Endothelial cell of umbilical vein (primary cell): ENCODE measurements around the gene CROCC. TPM values are rescaled to one million over a fixed set of nuclear protein-coding genes. Genes with fewer than 3 reads are reported as not detected.
A peak's percentile ranks its signal among the peaks of the same experiment; 100 is the strongest.
"Not testable (repeated sequence)": the region's sequence is repeated elsewhere in the genome, so short reads cannot be mapped to it uniquely, and the experiment has no call there.

Source experiments
- BruUV-seq: library from RNA; stranded (reverse); fragments of 400-500 nt; replicated peaks from 2 replicates; lab custom pipeline; 2021; lab: Mats Ljungman, UMichigan
- CTCF ChIA-PET: fragments of 300-600, 350-600 bp; sonication (Branson Sonifier 250); formaldehyde crosslinking; loops from one replicate; lab custom pipeline; 2021; ENCODE audit warnings: antibody characterized with exemption, inconsistent platforms; lab: Charles Lee
- POLR2A ChIA-PET: fragments of 300-600, 350-600 bp; sonication (Branson Sonifier 250); formaldehyde crosslinking; loops from one replicate; lab custom pipeline; 2021; ENCODE audit warnings: antibody characterized with exemption, inconsistent platforms; lab: Charles Lee
- DNase-seq: peaks from one replicate; pipeline ENCODE4 v3.0.0-alpha.2; 2011; ENCODE audit warnings: low read depth, low spot score
- FAIRE-seq: peaks from 2 replicates; lab custom pipeline; 2011; peaks lifted over from hg19 to GRCh38; lab: Jason Lieb, UNC
- H2AFZ ChIP-seq: 2 replicates; pipeline ENCODE4 v1.6.0; 2012; ENCODE audit warnings: low read depth, low read length, control low read depth, inconsistent platforms
- H3K27ac ChIP-seq: 2 replicates; pipeline ENCODE4 v1.5.1; 2011; ENCODE audit warnings: low read depth, mild to moderate bottlenecking, control low read depth, low read length, moderate library complexity; ENCODE audit not compliant: insufficient read depth
- H3K27me3 ChIP-seq, 2 experiments: 2 replicates each; pipeline versions ENCODE4 v1.6.0 to v1.6.1; 2011; ENCODE audit warnings: low read length in 2 of 2, mixed read lengths in 1 of 2; ENCODE audit not compliant: control insufficient read depth in 2 of 2, insufficient read depth in 2 of 2
- H3K36me3 ChIP-seq, 2 experiments: 2 replicates in 1 of 2; 3 replicates in 1 of 2; pipeline ENCODE4 v1.5.1; 2011; ENCODE audit warnings: low read length in 2 of 2, mild to moderate bottlenecking in 1 of 2, moderate library complexity in 1 of 2; ENCODE audit not compliant: control insufficient read depth in 2 of 2, insufficient read depth in 2 of 2; ENCODE audit errors: extremely low read depth in 1 of 2
- H3K4me1 ChIP-seq: 3 replicates; pipeline ENCODE4 v1.5.1; 2011; ENCODE audit warnings: mild to moderate bottlenecking, low read length; ENCODE audit not compliant: control insufficient read depth, insufficient read depth; ENCODE audit errors: extremely low read depth
- H3K4me2 ChIP-seq: 2 replicates; pipeline ENCODE4 v1.6.1; 2011; ENCODE audit warnings: low read length, control low read depth, mixed read lengths; ENCODE audit not compliant: insufficient read depth
- H3K4me3 ChIP-seq, 3 experiments: fragments of 200-600 bp in 1 of 3; sonication (generic), shearing (Covaris generic) in 1 of 3; replicated peaks in 1 of 3; 2 replicates each; pipeline ENCODE4 v1.5.1; 2011 to 2016; ENCODE audit warnings: control low read depth in 3 of 3, low read length in 3 of 3, mild to moderate bottlenecking in 2 of 3, inconsistent platforms in 1 of 3, low read depth in 1 of 3, moderate library complexity in 1 of 3; ENCODE audit not compliant: insufficient read depth in 1 of 3
- H3K79me2 ChIP-seq: 2 replicates; pipeline ENCODE4 v1.6.0; 2012; ENCODE audit warnings: low read length, inconsistent platforms; ENCODE audit not compliant: control insufficient read depth, insufficient read depth
- H3K9ac ChIP-seq: replicated peaks from 2 replicates; pipeline ENCODE3; 2011; ENCODE audit warnings: low read length, control low read depth; ENCODE audit not compliant: insufficient read depth; ENCODE audit errors: extremely low read depth
- H3K9me1 ChIP-seq: replicated peaks from 3 replicates; pipeline ENCODE4 v1.6.0; 2011; ENCODE audit warnings: mild to moderate bottlenecking, low read length; ENCODE audit not compliant: control insufficient read depth, insufficient read depth; ENCODE audit errors: extremely low read depth
- H3K9me3 ChIP-seq: replicated peaks from 2 replicates; pipeline ENCODE4 v1.5.1; 2012; ENCODE audit warnings: low read length, inconsistent platforms; ENCODE audit not compliant: control insufficient read depth, insufficient read depth
- H4K20me1 ChIP-seq: replicated peaks from 2 replicates; pipeline ENCODE3; 2011; ENCODE audit warnings: mild to moderate bottlenecking, low read length; ENCODE audit not compliant: control insufficient read depth, insufficient read depth; ENCODE audit errors: extremely low read depth
- dilution Hi-C: fragments of 300-500 bp; cut with MboI; formaldehyde crosslinking; loops from one replicate; pipeline ENCODE4 v1.15.0; 2019; ENCODE audit warnings: low sequenced_read_pairs; ENCODE audit not compliant: extremely low pct_ligation_motif_present
- intact Hi-C: fragments of 100-400 bp; cut with micrococcal nuclease; formaldehyde crosslinking; loops from one replicate; pipeline ENCODE4 v1.10.0; 2022
- polyA plus RNA-seq, 4 experiments: library from polyadenylated mRNA; depleted of rRNA in 3 of 4; stranded (reverse) in 3 of 4; unstranded in 1 of 4; fragments of >200 nt; gene quantifications; 2 replicates each; pipeline versions ENCODE4 v1.2.1 to v1.2.3, GENCODE V29; 2011 to 2012; ENCODE audit warnings: missing spikeins in 1 of 4
- total RNA-seq: library from RNA; stranded (reverse); gene quantifications from 2 replicates; pipeline ENCODE4 v1.2.3, GENCODE V29; 2021

CROCC gene
- total and polyA plus RNA-seq, 2 donors (not counting 3 experiments of a cell fraction or from before 2014, with no cell fraction given), result 18.3 to 35.5 TPM

GRCh38 chr1:16949026-16949425 is 27.3 kb downstream of the CROCC start:
- H2AFZ ChIP-seq, H3K79me2 ChIP-seq, H4K20me1 ChIP-seq, intact Hi-C loops, H3K4me1 ChIP-seq, DNase-seq, H3K27ac ChIP-seq, BruUV-seq, H3K9ac ChIP-seq, H3K36me3 ChIP-seq, dilution Hi-C loops, H3K9me3 ChIP-seq, H3K4me3 ChIP-seq, H3K27me3 ChIP-seq, POLR2A ChIA-PET, H3K4me2 ChIP-seq, H3K9me1 ChIP-seq: not testable (repeated sequence)
- CTCF ChIA-PET, result interaction anchor here (1.4 to 5.5 kb wide), 3 partner anchors 11 to 328 kb away, joined by 3 to 85 read pairs (median 14); no protein-coding TSS in a partner anchor
- peak; percentile 68 for FAIRE-seq

GRCh38 chr1:16952376-16952775 is 30.6 kb downstream of the CROCC start:
- H2AFZ ChIP-seq, H3K36me3 ChIP-seq, H4K20me1 ChIP-seq, H3K79me2 ChIP-seq, dilution Hi-C loops, H3K27me3 ChIP-seq, H3K4me3 ChIP-seq, FAIRE-seq, H3K9me1 ChIP-seq, H3K4me1 ChIP-seq, H3K9ac ChIP-seq, H3K9me3 ChIP-seq, DNase-seq, H3K4me2 ChIP-seq, BruUV-seq, H3K27ac ChIP-seq: not testable (repeated sequence)
- intact Hi-C loops, result loop anchor here (5.0 kb wide), 1 partner anchor 285 kb away; no protein-coding TSS in a partner anchor
- ChIA-PET CTCF (interaction anchor here (0.7 to 5.5 kb wide), 29 partner anchors 8 to 511 kb away, joined by 3 to 85 read pairs (median 5); partner anchors contain the start of genes NBPF1 and NECAP2), POLR2A (interaction anchor here (0.7 kb wide), 1 partner anchor 92 kb away, joined by 3 read pairs; no protein-coding TSS in a partner anchor)
